Gastrocnemius medialis (tissue), 4 donors: ENCODE data around the gene TMSB4X. TPM values are rescaled to one million over a fixed set of nuclear protein-coding genes. Genes with fewer than 3 reads are reported as not detected.

Experiments used
- ATAC-seq, 2 donors: fragments of 150-250 bp; one replicate each; pipeline ENCODE4 v1.9.1; 2016
- DNase-seq, 2 donors: peaks; one replicate each; pipeline ENCODE4 v3.0.0-alpha.2; 2019
- H3K27ac ChIP-seq, 4 donors: fragments of 200-600 bp; sonication (generic); 1 replicate in 1 of 4; 2 replicates in 3 of 4; pipeline ENCODE4 v1.5.1; 2016 to 2018; ENCODE audit warnings: mild to moderate bottlenecking in 2 of 4, moderate library complexity in 1 of 4
- H3K27me3 ChIP-seq, 3 donors: fragments of 200-600 bp; sonication (generic) in 2 of 3; 1 replicate in 1 of 3; 2 replicates in 2 of 3; pipeline versions ENCODE4 v1.5.1 to v1.6.0; 2016 to 2019; ENCODE audit warnings: mild to moderate bottlenecking in 1 of 3, moderate library complexity in 1 of 3
- H3K36me3 ChIP-seq, 2 donors: fragments of 200-600 bp; sonication (generic) in 1 of 2; one replicate each; pipeline ENCODE4 v1.5.1; 2017 to 2018
- H3K4me1 ChIP-seq, 2 donors: fragments of 200-600 bp; sonication (generic) in 1 of 2; one replicate each; pipeline ENCODE4 v1.5.1; 2016 to 2017; ENCODE audit warnings: mild to moderate bottlenecking in 2 of 2
- H3K4me3 ChIP-seq, 4 donors: fragments of 200-600 bp; sonication (generic) in 3 of 4; 1 replicate in 1 of 4; 2 replicates in 3 of 4; pipeline ENCODE4 v1.5.1; 2016 to 2019; ENCODE audit warnings: mild to moderate bottlenecking in 2 of 4
- H3K9me3 ChIP-seq, 3 donors: fragments of 200-600 bp; sonication (generic) in 2 of 3; 1 replicate in 1 of 3; 2 replicates in 2 of 3; pipeline ENCODE4 v1.5.1; 2016 to 2019
- POLR2A ChIP-seq, 2 donors: fragments of 450-650 bp; IDR thresholded peaks; one replicate each; pipeline ENCODE4 v1.6.1; 2017; ENCODE audit warnings: antibody characterized with exemption in 2 of 2, mild to moderate bottlenecking in 2 of 2, moderate library complexity in 2 of 2
- in situ Hi-C, 4 donors: fragments of 200-750 bp; cut with MboI; loops; one replicate each; pipeline versions ENCODE4 v1.15.0 to v1.8.0; 2017; ENCODE audit warnings: low sequenced_read_pairs in 4 of 4
- intact Hi-C: fragments of 100-400 bp; cut with DNase I; formaldehyde crosslinking; loops from one replicate; pipeline ENCODE4 v1.15.1; 2023; ENCODE audit warnings: low total_unique reads
- total RNA-seq, 4 donors: library from RNA; depleted of rRNA; stranded (reverse); fragments of >200 nt; gene quantifications; one replicate each; pipeline versions ENCODE4 v1.1.0 to v1.2.3, GENCODE V29; 2016
- TF ChIP-seq, protein P1 (sequence below), 5 experiments: fragments of 450-650 bp in 3 of 5; fragments of 200-600 bp in 2 of 5; sonication (generic) in 2 of 5; IDR thresholded peaks in 4 of 5; conservative IDR thresholded peaks in 1 of 5; 1 replicate in 4 of 5; 2 replicates in 1 of 5; pipeline ENCODE4 v1.5.1; 2016 to 2019; ENCODE audit warnings: antibody characterized with exemption in 5 of 5, mild to moderate bottlenecking in 3 of 5, moderate library complexity in 3 of 5

The TMSB4X gene
- total RNA-seq, 4 donors from 2014 or later, result 492 to 653 (median 526) TPM

DNA sequence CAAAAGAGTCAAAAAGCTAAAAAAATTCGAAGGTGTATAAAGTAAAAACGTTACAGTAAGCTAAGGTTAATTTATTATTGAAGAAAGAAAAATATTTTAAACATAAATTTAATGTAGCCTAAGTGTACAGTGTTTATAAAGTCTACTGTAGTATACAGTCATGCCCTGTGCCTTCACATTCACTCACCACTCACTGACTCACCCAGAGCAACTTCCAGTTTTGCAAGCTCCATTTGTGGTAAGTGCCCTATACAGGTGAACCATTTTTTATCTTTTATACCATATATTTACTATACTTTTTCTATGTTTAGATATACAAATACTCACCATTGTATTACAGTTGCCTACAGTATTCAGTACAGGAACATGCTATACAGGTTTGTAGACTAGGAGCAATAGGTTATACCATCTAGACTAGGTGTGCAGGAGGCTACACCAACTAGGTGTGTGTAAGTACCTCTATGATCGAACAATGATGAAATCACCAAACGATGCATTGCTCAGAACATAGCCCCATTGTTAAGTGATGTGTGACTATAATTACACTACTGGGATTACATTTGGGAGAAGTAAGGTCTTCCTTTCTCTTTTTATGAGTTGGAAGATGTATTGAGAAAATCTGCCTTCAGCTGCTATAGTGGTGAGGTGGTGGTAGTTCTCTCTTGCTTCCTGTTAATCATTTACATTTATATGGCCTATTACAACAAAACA lies 27.2 kb downstream of the TMSB4X start:
- DNase-seq (no peak), ATAC-seq (no peak)
- TF ChIP-seq POLR2A (IDR thresholded peaks at IDR 0.05), result no peak
- TF ChIP-seq, protein P1, sequence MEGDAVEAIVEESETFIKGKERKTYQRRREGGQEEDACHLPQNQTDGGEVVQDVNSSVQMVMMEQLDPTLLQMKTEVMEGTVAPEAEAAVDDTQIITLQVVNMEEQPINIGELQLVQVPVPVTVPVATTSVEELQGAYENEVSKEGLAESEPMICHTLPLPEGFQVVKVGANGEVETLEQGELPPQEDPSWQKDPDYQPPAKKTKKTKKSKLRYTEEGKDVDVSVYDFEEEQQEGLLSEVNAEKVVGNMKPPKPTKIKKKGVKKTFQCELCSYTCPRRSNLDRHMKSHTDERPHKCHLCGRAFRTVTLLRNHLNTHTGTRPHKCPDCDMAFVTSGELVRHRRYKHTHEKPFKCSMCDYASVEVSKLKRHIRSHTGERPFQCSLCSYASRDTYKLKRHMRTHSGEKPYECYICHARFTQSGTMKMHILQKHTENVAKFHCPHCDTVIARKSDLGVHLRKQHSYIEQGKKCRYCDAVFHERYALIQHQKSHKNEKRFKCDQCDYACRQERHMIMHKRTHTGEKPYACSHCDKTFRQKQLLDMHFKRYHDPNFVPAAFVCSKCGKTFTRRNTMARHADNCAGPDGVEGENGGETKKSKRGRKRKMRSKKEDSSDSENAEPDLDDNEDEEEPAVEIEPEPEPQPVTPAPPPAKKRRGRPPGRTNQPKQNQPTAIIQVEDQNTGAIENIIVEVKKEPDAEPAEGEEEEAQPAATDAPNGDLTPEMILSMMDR (IDR thresholded peaks at IDR 0.05 in 4 of 5, conservative IDR thresholded peaks at IDR 0.05 in 1 of 5), result no peak
- intact Hi-C loops, result no loop called here
- H3K27me3 ChIP-seq, result no peaks in the 10 kb centered on the region
- no peaks in the 10 kb centered on the region for H3K36me3 ChIP-seq
- H3K4me1 ChIP-seq, result no peaks in the 10 kb centered on the region
- no peak overlapping the region for H3K27ac ChIP-seq
- in situ Hi-C loops, result no loop called here
- no peaks in the 10 kb centered on the region for H3K9me3 ChIP-seq
- no peak overlapping the region for H3K4me3 ChIP-seq

DNA sequence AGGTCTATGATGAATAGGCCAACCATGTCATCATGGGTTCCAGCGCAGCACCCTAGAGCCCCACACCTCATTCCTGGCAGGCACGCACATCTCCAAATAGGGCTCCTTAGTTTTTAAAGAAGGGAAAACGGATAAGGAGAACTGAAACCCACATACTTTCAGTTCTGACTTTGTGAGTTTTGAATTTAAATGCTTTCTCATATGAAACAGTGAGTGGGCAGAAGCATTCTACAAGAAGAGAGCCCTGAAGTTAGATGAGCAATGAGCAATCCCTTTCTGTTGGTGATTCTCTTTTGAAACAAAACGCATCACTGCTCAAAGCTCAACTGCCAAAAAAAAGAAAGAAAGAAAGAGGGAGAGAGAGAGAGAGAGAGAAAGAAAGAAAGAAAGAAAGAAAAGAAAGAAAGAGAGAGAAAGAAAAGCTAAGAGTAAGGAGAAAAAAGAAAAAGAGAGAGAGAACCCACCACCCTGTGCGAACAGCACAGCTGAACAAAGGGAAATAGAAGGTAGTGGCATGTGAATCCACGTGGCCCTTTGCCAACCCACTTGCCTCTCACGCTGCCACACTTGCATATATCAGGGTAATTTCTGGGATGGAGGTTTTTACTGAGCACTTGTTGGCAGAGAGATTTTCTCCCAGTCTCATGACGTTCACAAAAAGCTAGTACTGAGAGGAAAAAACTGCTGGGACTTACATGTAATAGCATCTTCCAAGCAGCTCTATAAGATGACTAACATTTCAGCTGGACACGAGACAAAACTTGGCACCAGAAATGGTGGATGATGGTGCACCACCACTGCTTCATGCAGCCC lies 31.0 kb downstream of the TMSB4X start:
- TF ChIP-seq POLR2A (IDR thresholded peaks at IDR 0.05), result no peak
- TF ChIP-seq, protein P1 (IDR thresholded peaks at IDR 0.05 in 4 of 5, conservative IDR thresholded peaks at IDR 0.05 in 1 of 5), result no peak
- H3K27me3 ChIP-seq, result no peaks in the 10 kb centered on the region
- in situ Hi-C loops, result no loop called here
- intact Hi-C loops, result no loop called here
- no peak overlapping the region for H3K27ac ChIP-seq
- DNase-seq (no peak), ATAC-seq (no peak)
- H3K4me1 ChIP-seq, result no peaks in the 10 kb centered on the region
- no peaks in the 10 kb centered on the region for H3K9me3 ChIP-seq
- no peak overlapping the region for H3K4me3 ChIP-seq
- no peaks in the 10 kb centered on the region for H3K36me3 ChIP-seq

DNA sequence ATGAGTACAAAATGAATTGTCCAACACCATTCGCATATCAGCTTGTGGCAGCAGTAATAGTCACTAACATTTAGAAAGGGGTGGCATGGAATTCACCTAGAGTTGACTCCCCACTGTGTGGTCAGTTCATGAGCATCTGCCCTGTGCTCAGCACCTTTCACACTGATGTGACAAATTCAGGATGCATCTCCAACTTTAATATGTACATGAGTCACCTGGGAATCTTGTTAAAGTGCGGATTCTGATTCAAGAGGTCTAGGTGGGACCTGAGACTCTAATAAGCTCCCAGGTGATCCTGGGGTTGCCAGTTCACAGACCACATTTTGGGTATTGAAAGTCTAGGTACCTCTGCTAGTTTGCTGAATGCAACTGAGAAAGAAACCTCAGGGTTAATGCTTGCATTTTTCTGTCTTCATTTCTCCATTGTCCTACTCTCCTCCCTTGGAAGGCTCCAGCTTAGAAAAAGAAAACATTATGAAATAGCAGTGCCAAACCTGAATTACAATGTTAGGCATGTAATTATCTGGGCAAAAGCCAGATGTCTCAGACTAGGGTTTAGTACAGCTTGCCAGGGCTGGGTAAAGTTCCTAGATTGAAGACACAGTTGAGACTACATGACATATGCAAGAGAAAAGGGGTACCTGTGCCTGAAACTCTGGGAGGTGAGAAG lies 32.7 kb downstream of the TMSB4X start:
- Histone ChIP-seq H3K27ac (no peak overlapping the region), H3K9me3 (no peaks in the 10 kb centered on the region), H3K4me1 (no peaks in the 10 kb centered on the region), H3K4me3 (no peak overlapping the region), H3K27me3 (no peaks in the 10 kb centered on the region), H3K36me3 (no peaks in the 10 kb centered on the region)
- DNase-seq (no peak), ATAC-seq (no peak)
- in situ Hi-C loops (no loop called here), intact Hi-C loops (no loop called here)
- no peak for TF ChIP-seq POLR2A (IDR thresholded peaks at IDR 0.05)
- TF ChIP-seq, protein P1 (IDR thresholded peaks at IDR 0.05 in 4 of 5, conservative IDR thresholded peaks at IDR 0.05 in 1 of 5), result no peak

DNA sequence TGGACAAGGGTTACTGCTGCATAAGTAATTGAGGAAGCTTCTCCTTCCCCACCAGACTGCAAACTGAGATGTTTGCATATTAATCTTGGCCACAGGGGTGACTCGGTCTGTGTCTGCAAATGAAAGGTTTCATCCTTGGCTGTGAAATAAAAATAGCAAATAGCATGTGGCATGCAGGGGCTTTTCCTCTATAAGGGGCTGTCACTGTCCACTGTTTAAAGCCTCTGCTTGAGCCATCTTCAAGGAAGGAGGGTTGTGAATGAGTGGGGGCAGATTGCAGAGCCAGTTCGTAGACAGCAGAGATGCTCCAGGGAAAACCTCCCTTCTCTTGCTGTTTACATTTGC lies 33.3 kb downstream of the TMSB4X start:
- ATAC-seq, result no peak

More for the DNA sequence above, 33.3 kb downstream of the TMSB4X start:
- no peaks in the 10 kb centered on the region for H3K36me3 ChIP-seq
- no peak overlapping the region for H3K4me3 ChIP-seq
- intact Hi-C loops (no loop called here), in situ Hi-C loops (no loop called here)
- no peaks in the 10 kb centered on the region for H3K27me3 ChIP-seq
- no peaks in the 10 kb centered on the region for H3K4me1 ChIP-seq
- TF ChIP-seq, protein P1 (IDR thresholded peaks at IDR 0.05 in 4 of 5, conservative IDR thresholded peaks at IDR 0.05 in 1 of 5), result no peak
- TF ChIP-seq POLR2A (IDR thresholded peaks at IDR 0.05), result no peak
- H3K9me3 ChIP-seq, result no peaks in the 10 kb centered on the region
- DNase-seq, result no peak
- H3K27ac ChIP-seq, result no peak overlapping the region
